Breast epithelium (tissue), 4 donors: ENCODE data around the gene CNTNAP5. TPM values are rescaled to one million over a fixed set of nuclear protein-coding genes. Genes with fewer than 3 reads are reported as not detected.

ENCODE experiments used
- DNase-seq, 2 donors: peaks; one replicate each; pipeline ENCODE4 v3.0.0-alpha.2; 2019; ENCODE audit warnings: low spot score in 2 of 2
- H3K27ac ChIP-seq, 2 donors: fragments of 200-600 bp; sonication (generic) in 1 of 2; one replicate each; pipeline ENCODE4 v1.5.1; 2016 to 2019; ENCODE audit warnings: mild to moderate bottlenecking in 1 of 2
- H3K27me3 ChIP-seq, 2 donors: fragments of 200-600 bp; sonication (generic) in 1 of 2; one replicate each; pipeline versions ENCODE4 v1.5.1 to v1.6.0; 2017 to 2019; ENCODE audit warnings: control low read depth in 1 of 2, mild to moderate bottlenecking in 1 of 2
- H3K36me3 ChIP-seq: fragments of 200-600 bp; one replicate; pipeline ENCODE4 v1.5.1; 2019
- H3K4me1 ChIP-seq, 2 donors: fragments of 200-600 bp; sonication (generic); one replicate each; pipeline ENCODE4 v1.5.1; 2016 to 2019; ENCODE audit warnings: control low read depth in 1 of 2
- H3K4me3 ChIP-seq, 3 donors: fragments of 200-600 bp; sonication (generic); 1 replicate in 2 of 3; 2 replicates in 1 of 3; pipeline ENCODE4 v1.5.1; 2016 to 2019; ENCODE audit warnings: mild to moderate bottlenecking in 3 of 3, moderate library complexity in 2 of 3
- H3K9me3 ChIP-seq, 2 donors: fragments of 200-600 bp; sonication (generic) in 1 of 2; one replicate each; pipeline ENCODE4 v1.5.1; 2016 to 2019; ENCODE audit warnings: control low read depth in 1 of 2
- POLR2A ChIP-seq: fragments of 450-650 bp; IDR thresholded peaks from one replicate; pipeline ENCODE4 v1.6.1; 2016; ENCODE audit warnings: antibody characterized with exemption, mild to moderate bottlenecking, moderate library complexity
- POLR2AphosphoS5 ChIP-seq, 3 donors: sonication (generic); formaldehyde crosslinking; IDR thresholded peaks; one replicate each; pipeline ENCODE4 v1.6.1; 2017; ENCODE audit warnings: antibody characterized with exemption in 3 of 3
- intact Hi-C: fragments of 100-400 bp; cut with DNase I; formaldehyde crosslinking; loops from one replicate; pipeline ENCODE4 v1.15.1; 2023; ENCODE audit warnings: low total_unique reads
- total RNA-seq, 3 donors: library from RNA; depleted of rRNA; stranded (reverse); fragments of >200 nt; gene quantifications; one replicate each; pipeline ENCODE4 v1.1.0, GENCODE V29; 2016
- TF ChIP-seq, protein P1 (sequence below), 3 donors: fragments of 450-650 bp; IDR thresholded peaks; one replicate each; pipeline ENCODE4 v1.5.1; 2016 to 2017; ENCODE audit warnings: antibody characterized with exemption in 3 of 3, mild to moderate bottlenecking in 3 of 3, moderate library complexity in 3 of 3

Gene CNTNAP5
- total RNA-seq, 3 donors from 2014 or later = 0.66 TPM; not detected in 2

DNA sequence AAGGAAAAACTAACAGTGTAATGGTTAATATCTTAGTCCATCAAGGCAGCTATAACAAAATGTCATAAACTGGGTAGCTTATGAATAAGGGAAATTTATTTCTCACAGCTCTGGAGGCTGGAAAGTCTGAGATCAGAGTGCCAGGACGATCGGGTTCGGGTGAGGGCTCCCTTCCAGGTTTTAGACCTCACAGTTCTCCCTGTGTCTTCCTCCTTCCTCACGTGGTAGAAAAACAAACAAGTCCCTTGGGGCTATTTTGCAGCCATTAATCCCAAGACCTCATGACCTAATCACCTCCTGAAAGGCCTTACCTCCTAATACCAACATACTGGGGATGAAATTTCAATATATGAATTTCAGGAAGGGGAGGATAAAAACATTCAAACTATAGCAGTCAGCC, 455.9 kb downstream of the CNTNAP5 start:
- DNase-seq = no peak
- TF ChIP-seq POLR2A (no peak), POLR2AphosphoS5 (IDR thresholded peaks at IDR 0.05) (no peak)
- TF ChIP-seq, protein P1, sequence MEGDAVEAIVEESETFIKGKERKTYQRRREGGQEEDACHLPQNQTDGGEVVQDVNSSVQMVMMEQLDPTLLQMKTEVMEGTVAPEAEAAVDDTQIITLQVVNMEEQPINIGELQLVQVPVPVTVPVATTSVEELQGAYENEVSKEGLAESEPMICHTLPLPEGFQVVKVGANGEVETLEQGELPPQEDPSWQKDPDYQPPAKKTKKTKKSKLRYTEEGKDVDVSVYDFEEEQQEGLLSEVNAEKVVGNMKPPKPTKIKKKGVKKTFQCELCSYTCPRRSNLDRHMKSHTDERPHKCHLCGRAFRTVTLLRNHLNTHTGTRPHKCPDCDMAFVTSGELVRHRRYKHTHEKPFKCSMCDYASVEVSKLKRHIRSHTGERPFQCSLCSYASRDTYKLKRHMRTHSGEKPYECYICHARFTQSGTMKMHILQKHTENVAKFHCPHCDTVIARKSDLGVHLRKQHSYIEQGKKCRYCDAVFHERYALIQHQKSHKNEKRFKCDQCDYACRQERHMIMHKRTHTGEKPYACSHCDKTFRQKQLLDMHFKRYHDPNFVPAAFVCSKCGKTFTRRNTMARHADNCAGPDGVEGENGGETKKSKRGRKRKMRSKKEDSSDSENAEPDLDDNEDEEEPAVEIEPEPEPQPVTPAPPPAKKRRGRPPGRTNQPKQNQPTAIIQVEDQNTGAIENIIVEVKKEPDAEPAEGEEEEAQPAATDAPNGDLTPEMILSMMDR (IDR thresholded peaks at IDR 0.05) = no peak
- Histone ChIP-seq H3K4me1 (no peaks in the 10 kb centered on the region), H3K27ac (no peak overlapping the region), H3K36me3 (no peaks in the 10 kb centered on the region), H3K9me3 (no peaks in the 10 kb centered on the region), H3K27me3 (no peaks in the 10 kb centered on the region), H3K4me3 (no peak overlapping the region)
- intact Hi-C loops = no loop called here

DNA sequence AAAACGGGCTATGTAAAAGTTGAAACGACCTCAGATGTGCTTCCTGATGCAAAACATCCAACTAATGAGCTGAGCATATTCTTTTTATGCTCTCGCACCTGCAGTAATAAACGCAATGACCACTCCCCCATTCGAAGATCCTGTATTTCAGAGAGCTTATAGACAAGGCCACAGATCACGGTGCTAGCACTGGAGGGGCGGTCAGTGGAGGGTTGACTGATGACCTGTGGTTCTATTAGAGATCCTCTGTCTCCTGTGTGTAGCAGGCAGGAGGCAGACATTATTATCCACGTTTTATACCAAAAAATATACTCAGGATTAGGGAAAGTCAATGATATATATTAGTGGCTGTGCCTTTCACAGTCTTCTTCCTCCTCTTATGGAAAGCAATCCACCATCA, 457.0 kb downstream of the CNTNAP5 start:
- Histone ChIP-seq H3K9me3 (no peaks in the 10 kb centered on the region), H3K4me3 (no peak overlapping the region), H3K36me3 (no peaks in the 10 kb centered on the region), H3K4me1 (no peaks in the 10 kb centered on the region), H3K27me3 (no peaks in the 10 kb centered on the region), H3K27ac (no peak overlapping the region)
- DNase-seq = no peak
- TF ChIP-seq POLR2A (no peak), POLR2AphosphoS5 (IDR thresholded peaks at IDR 0.05) (no peak)
- TF ChIP-seq, protein P1 (IDR thresholded peaks at IDR 0.05) = no peak
- intact Hi-C loops = no loop called here

DNA sequence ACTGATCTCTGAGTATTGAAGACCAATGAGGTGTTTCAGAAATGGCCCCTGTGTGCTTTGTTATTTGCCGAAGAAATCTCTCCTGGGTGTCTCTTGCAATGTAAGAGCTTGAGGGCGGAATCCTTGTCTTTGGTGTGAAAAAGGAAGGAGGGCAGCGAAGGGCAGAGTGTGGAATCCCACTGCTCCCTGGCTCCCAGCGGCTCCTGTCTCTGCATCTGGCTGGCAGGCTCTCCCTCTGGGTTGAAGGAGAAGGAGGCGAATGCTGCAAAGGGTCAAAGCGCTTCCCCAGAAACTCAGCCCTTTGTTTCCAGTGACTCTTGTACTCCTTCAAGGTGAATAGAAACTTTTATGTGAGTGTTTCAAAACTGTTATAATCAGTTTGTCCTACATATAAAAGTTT, 457.5 kb downstream of the CNTNAP5 start:
- Histone ChIP-seq H3K27me3 (no peaks in the 10 kb centered on the region), H3K9me3 (no peaks in the 10 kb centered on the region), H3K36me3 (no peaks in the 10 kb centered on the region), H3K27ac (no peak overlapping the region), H3K4me3 (no peak overlapping the region), H3K4me1 (no peaks in the 10 kb centered on the region)
- intact Hi-C loops = no loop called here
- no peak for TF ChIP-seq POLR2A
- no peak for DNase-seq

DNA sequence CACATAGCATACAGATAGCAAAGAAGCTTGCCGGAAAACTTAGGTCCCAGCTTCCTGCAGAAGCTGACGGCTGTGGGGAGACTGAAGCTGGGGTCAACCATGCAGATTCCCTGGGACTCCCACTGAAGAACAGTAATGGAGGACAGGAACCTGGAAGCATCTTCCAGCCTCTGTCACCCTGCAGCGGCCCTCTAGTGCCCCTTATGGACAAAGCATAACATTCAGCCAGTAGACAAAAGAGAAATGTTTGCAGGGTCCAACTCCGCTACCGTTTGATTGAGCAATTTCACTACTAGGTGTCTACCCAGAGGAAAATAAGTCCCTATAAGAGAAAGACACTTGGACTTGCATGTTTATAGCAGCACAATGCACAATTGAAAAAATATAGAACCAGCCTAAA, 460.6 kb downstream of the CNTNAP5 start:
- intact Hi-C loops = no loop called here

DNA sequence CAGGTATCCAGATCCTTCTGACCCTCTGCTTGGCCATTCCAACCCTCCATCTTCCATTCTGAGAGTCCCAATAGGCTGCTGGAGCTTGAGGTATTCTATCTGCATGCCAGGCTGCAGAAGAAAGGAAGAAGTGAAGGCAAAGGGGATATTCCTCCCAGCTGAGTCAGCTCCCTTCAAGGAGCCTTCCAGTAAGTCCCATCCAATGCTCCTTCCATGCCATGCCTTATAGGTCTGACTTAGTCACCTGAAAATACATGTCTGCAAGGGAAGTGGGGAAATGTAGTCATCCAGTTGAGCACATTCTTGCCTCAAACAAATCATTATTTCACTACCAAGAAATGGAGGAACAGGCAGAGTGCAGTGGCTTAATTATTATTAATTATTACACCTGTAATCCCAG, 464.6 kb downstream of the CNTNAP5 start:
- H3K9me3 ChIP-seq = peaks cover 0 to 3% of the 10 kb centered on the region in 2 donors
- no peak overlapping the region for H3K4me3 ChIP-seq
- no peak overlapping the region for H3K27ac ChIP-seq
- H3K4me1 ChIP-seq = no peaks in the 10 kb centered on the region
- H3K36me3 ChIP-seq = no peaks in the 10 kb centered on the region
- no peak for DNase-seq
- TF ChIP-seq, protein P1 (IDR thresholded peaks at IDR 0.05) = no peak
- TF ChIP-seq POLR2AphosphoS5 (IDR thresholded peaks at IDR 0.05) = no peak
- no peak for TF ChIP-seq POLR2A
- H3K27me3 ChIP-seq = no peaks in the 10 kb centered on the region
- intact Hi-C loops = no loop called here

More for the DNA sequence above, 460.6 kb downstream of the CNTNAP5 start:
- Histone ChIP-seq H3K4me1 (no peaks in the 10 kb centered on the region), H3K4me3 (no peak overlapping the region), H3K9me3 (no peaks in the 10 kb centered on the region), H3K27me3 (no peaks in the 10 kb centered on the region), H3K36me3 (no peaks in the 10 kb centered on the region), H3K27ac (no peak overlapping the region)
- TF ChIP-seq, protein P1 (IDR thresholded peaks at IDR 0.05) = no peak
- TF ChIP-seq POLR2AphosphoS5 (IDR thresholded peaks at IDR 0.05) = no peak
- no peak for DNase-seq

DNA sequence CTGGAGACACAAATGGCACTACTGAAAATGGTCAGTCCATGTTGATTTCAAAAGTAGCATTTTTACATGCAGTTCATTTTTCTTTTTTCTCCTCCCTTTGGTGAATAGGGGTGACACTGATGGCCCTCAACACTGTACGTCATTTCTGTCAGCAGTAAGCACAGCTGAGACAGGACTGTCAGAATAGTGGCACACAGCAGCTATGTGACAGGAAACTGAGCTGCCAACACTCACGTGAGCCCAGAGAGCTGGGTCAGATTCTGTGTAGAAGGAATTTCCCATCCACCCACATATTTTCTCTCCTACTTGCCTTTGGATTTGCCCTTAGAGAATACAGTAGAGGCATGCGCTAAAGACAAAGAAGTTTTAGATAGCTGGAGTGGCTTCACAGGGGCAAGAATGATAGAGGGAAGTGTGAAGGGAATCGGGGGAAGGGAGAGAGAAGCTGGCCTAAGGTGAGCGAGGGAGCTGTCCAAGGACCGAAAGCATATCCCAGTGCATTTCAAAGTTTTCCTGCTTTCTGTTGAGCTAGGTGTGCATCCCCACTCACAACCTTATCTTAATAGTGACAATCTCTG, 476.6 kb downstream of the CNTNAP5 start:
- no peaks in the 10 kb centered on the region for H3K27me3 ChIP-seq
- TF ChIP-seq POLR2A = no peak
- TF ChIP-seq, protein P1 (IDR thresholded peaks at IDR 0.05) = no peak
- no peak for TF ChIP-seq POLR2AphosphoS5 (IDR thresholded peaks at IDR 0.05)
- H3K9me3 ChIP-seq = no peaks in the 10 kb centered on the region
- H3K4me1 ChIP-seq = no peaks in the 10 kb centered on the region
- H3K4me3 ChIP-seq = no peak overlapping the region
- intact Hi-C loops = no loop called here
- DNase-seq = no peak
- no peak overlapping the region for H3K27ac ChIP-seq
- no peaks in the 10 kb centered on the region for H3K36me3 ChIP-seq
